ENCODE results near the gene GPC6.
A peak's percentile ranks its signal among the peaks of the same experiment; 100 is the strongest.

GPC6 gene

GRCh38 chr13:94329754-94330551, 1103.3 kb downstream of the GPC6 start:
- H3K4me3 ChIP-seq (ENCODE audit: low read depth, low read length), result no peak overlapping the region
- DNase-seq, result peak; percentile 92
- in situ Hi-C loops (cut with HindIII; ENCODE audit: low pct_ligation_motif_present, low sequenced_read_pairs), result no loop called here
- no peaks in the 10 kb centered on the region for H3K27me3 ChIP-seq (replicated peaks)
- H3K27ac ChIP-seq, result peak overlapping the region; percentile 93
- no peaks in the 10 kb centered on the region for H3K36me3 ChIP-seq (replicated peaks)
- no peak for TF ChIP-seq CTCF (IDR thresholded peaks at IDR 0.05; ENCODE audit: low read depth, low read length, missing control alignments)

GRCh38 chr13:94330552-94331071, 1104.0 kb downstream of the GPC6 start:
- TF ChIP-seq CTCF (IDR thresholded peaks at IDR 0.05; ENCODE audit: low read depth, low read length, missing control alignments), result no peak
- Histone ChIP-seq H3K27ac (peak overlapping the region; percentile 93), H3K36me3 (replicated peaks) (no peaks in the 10 kb centered on the region), H3K4me3 (ENCODE audit: low read depth, low read length) (no peak overlapping the region), H3K27me3 (replicated peaks) (no peaks in the 10 kb centered on the region)
- in situ Hi-C loops (cut with HindIII; ENCODE audit: low pct_ligation_motif_present, low sequenced_read_pairs), result no loop called here
- no peak for DNase-seq

- H3K27ac ChIP-seq, result no peak overlapping the region
- H3K36me3 ChIP-seq (replicated peaks), result no peaks in the 10 kb centered on the region
These were observed 1104.7 kb downstream of the GPC6 start for GRCh38 chr13:94331281-94331680.

GRCh38 chr13:94332359-94333096, 1105.9 kb downstream of the GPC6 start:
- Histone ChIP-seq H3K4me3 (ENCODE audit: low read depth, low read length) (no peak overlapping the region), H3K27me3 (replicated peaks) (no peaks in the 10 kb centered on the region), H3K36me3 (replicated peaks) (no peaks in the 10 kb centered on the region), H3K27ac (no peak overlapping the region)
- no peak for TF ChIP-seq CTCF (IDR thresholded peaks at IDR 0.05; ENCODE audit: low read depth, low read length, missing control alignments)
- in situ Hi-C loops (cut with HindIII; ENCODE audit: low pct_ligation_motif_present, low sequenced_read_pairs), result no loop called here
- DNase-seq, result no peak

More at GRCh38 chr13:94331281-94331680, 1104.7 kb downstream of the GPC6 start:
- in situ Hi-C loops (cut with HindIII; ENCODE audit: low pct_ligation_motif_present, low sequenced_read_pairs), result no loop called here
- Histone ChIP-seq H3K4me3 (ENCODE audit: low read depth, low read length) (no peak overlapping the region), H3K27me3 (replicated peaks) (no peaks in the 10 kb centered on the region)
- no peak for DNase-seq
- no peak for TF ChIP-seq CTCF (IDR thresholded peaks at IDR 0.05; ENCODE audit: low read depth, low read length, missing control alignments)

GRCh38 chr13:94333131-94333820, 1106.7 kb downstream of the GPC6 start:
- Histone ChIP-seq H3K27me3 (replicated peaks) (no peaks in the 10 kb centered on the region), H3K27ac (no peak overlapping the region), H3K36me3 (replicated peaks) (no peaks in the 10 kb centered on the region), H3K4me3 (ENCODE audit: low read depth, low read length) (no peak overlapping the region)
- in situ Hi-C loops (cut with HindIII; ENCODE audit: low pct_ligation_motif_present, low sequenced_read_pairs), result no loop called here
- TF ChIP-seq CTCF (IDR thresholded peaks at IDR 0.05; ENCODE audit: low read depth, low read length, missing control alignments), result no peak
- DNase-seq, result no peak

Measured in brain microvascular endothelial cell (primary cell).